ENCODE results near the gene CACNA1B.

Gene CACNA1B

DNA sequence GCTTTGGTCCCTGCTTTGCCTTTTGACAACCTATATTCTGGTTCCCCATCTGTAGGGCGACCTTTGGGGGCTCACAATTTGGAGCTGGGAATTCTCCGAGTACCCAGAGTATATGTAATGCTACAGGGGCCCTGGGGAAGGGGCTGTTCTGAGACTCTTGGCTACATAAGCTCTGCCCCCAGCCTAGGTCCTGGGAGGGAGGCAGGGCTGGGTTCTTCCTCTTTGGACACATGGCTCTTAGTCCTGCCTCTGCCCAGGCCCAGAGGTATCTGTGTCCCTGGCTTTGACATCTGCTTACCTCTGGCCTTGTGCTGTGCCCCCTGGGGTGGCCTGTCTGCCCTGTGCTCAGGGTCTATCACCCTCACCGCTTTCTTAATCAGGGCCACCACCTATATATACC is 181.6 kb downstream of the CACNA1B start:
- no peaks in the 10 kb centered on the region for H3K9me3 ChIP-seq (replicated peaks; ENCODE audit: insufficient read depth, low read length)
- DNase-seq: no peak
- H4K20me1 ChIP-seq (ENCODE audit: insufficient read depth, low read length): no peaks in the 10 kb centered on the region
- no peaks in the 10 kb centered on the region for H3K36me3 ChIP-seq (replicated peaks; ENCODE audit: insufficient read depth, low read length)
- no peak overlapping the region for H3K4me2 ChIP-seq (ENCODE audit: low read depth, low read length)
- no peaks in the 10 kb centered on the region for H3F3A ChIP-seq (ENCODE audit: insufficient read depth, low read length)
- no peak overlapping the region for H3K4me3 ChIP-seq (ENCODE audit: low read length)
- H3K4me1 ChIP-seq (ENCODE audit: low read length): no peaks in the 10 kb centered on the region
- H3K27ac ChIP-seq (ENCODE audit: low read length): no peak overlapping the region
- no peaks in the 10 kb centered on the region for H3K79me2 ChIP-seq (ENCODE audit: low read length)
- no peak overlapping the region for H3K9ac ChIP-seq (ENCODE audit: low read length)
- TF ChIP-seq EZH2phosphoT487 (IDR thresholded peaks at IDR 0.05; ENCODE audit: low read length): no peak
- TF ChIP-seq, protein P1, sequence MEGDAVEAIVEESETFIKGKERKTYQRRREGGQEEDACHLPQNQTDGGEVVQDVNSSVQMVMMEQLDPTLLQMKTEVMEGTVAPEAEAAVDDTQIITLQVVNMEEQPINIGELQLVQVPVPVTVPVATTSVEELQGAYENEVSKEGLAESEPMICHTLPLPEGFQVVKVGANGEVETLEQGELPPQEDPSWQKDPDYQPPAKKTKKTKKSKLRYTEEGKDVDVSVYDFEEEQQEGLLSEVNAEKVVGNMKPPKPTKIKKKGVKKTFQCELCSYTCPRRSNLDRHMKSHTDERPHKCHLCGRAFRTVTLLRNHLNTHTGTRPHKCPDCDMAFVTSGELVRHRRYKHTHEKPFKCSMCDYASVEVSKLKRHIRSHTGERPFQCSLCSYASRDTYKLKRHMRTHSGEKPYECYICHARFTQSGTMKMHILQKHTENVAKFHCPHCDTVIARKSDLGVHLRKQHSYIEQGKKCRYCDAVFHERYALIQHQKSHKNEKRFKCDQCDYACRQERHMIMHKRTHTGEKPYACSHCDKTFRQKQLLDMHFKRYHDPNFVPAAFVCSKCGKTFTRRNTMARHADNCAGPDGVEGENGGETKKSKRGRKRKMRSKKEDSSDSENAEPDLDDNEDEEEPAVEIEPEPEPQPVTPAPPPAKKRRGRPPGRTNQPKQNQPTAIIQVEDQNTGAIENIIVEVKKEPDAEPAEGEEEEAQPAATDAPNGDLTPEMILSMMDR (IDR thresholded peaks at IDR 0.05; ENCODE audit: low read length): no peak
- TF ChIP-seq EZH2 (optimal IDR thresholded peaks at IDR 0.05; ENCODE audit: low read depth, low read length): no peak
- peaks cover 91% of the 10 kb centered on the region for H3K27me3 ChIP-seq (replicated peaks; ENCODE audit: insufficient read depth, low read length)
- no peaks in the 10 kb centered on the region for H3K9me2 ChIP-seq (replicated peaks; ENCODE audit: insufficient read depth, low read length)
- no peak overlapping the region for H2AFZ ChIP-seq (ENCODE audit: low read length)

DNA sequence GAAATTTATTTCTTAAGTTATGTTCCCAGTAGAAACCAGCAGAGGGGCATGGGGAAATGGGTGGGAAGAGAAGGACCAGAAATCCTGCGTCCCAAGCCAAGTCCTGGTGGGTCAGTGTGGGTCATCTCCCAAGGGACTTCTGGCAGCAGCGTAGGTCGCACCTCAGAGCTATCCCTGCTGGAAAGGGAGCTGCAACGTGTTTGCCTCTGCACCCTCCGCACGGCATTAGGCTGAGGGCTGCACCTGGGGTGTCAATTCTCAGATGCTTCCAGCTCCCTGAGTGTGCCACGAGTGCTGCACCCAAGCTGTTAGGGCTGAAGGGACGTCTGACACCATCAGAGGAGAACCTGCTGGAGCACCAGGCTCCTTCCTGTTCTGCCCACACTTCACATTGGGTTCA is 182.8 kb downstream of the CACNA1B start:
- H3F3A ChIP-seq (ENCODE audit: insufficient read depth, low read length): no peaks in the 10 kb centered on the region
- H3K27ac ChIP-seq (ENCODE audit: low read length): no peak overlapping the region
- peaks cover 91% of the 10 kb centered on the region for H3K27me3 ChIP-seq (replicated peaks; ENCODE audit: insufficient read depth, low read length)
- H3K4me3 ChIP-seq (ENCODE audit: low read length): no peak overlapping the region
- no peaks in the 10 kb centered on the region for H4K20me1 ChIP-seq (ENCODE audit: insufficient read depth, low read length)
- TF ChIP-seq EZH2phosphoT487 (IDR thresholded peaks at IDR 0.05; ENCODE audit: low read length) (no peak), EZH2 (optimal IDR thresholded peaks at IDR 0.05; ENCODE audit: low read depth, low read length) (no peak)
- TF ChIP-seq, protein P1 (IDR thresholded peaks at IDR 0.05; ENCODE audit: low read length): no peak
- no peaks in the 10 kb centered on the region for H3K9me3 ChIP-seq (replicated peaks; ENCODE audit: insufficient read depth, low read length)
- H3K9me2 ChIP-seq (replicated peaks; ENCODE audit: insufficient read depth, low read length): no peaks in the 10 kb centered on the region
- H3K36me3 ChIP-seq (replicated peaks; ENCODE audit: insufficient read depth, low read length): no peaks in the 10 kb centered on the region
- no peaks in the 10 kb centered on the region for H3K4me1 ChIP-seq (ENCODE audit: low read length)
- DNase-seq: no peak
- no peak overlapping the region for H3K4me2 ChIP-seq (ENCODE audit: low read depth, low read length)
- H3K9ac ChIP-seq (ENCODE audit: low read length): no peak overlapping the region
- H2AFZ ChIP-seq (ENCODE audit: low read length): no peak overlapping the region
- H3K79me2 ChIP-seq (ENCODE audit: low read length): no peaks in the 10 kb centered on the region

DNA sequence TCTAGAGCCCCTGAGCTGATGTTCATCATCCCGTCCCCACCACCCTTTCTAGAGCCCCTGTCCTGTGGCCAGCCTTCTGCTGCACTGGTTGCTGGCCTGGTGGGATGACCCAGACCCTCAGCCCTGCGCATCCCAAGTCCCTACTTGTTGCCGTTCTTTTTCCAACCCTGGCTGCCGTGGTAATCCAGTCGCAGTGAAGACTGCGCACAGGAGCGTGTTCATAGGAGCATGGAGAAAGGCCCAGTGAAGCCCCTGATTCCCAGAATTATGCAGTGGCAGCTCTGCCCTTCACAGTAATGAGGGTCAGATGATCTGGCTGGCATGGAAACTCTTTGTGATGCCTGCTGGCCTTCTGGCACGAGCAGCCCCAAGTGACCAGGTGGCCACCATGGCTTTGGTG is 183.3 kb downstream of the CACNA1B start:
- Histone ChIP-seq H3K9ac (ENCODE audit: low read length) (no peak overlapping the region), H3K4me1 (ENCODE audit: low read length) (no peaks in the 10 kb centered on the region), H3K4me2 (ENCODE audit: low read depth, low read length) (no peak overlapping the region), H3K79me2 (ENCODE audit: low read length) (no peaks in the 10 kb centered on the region), H3K9me3 (replicated peaks; ENCODE audit: insufficient read depth, low read length) (no peaks in the 10 kb centered on the region), H3K36me3 (replicated peaks; ENCODE audit: insufficient read depth, low read length) (no peaks in the 10 kb centered on the region), H3K9me2 (replicated peaks; ENCODE audit: insufficient read depth, low read length) (no peaks in the 10 kb centered on the region), H3K27me3 (replicated peaks; ENCODE audit: insufficient read depth, low read length) (peaks cover 92% of the 10 kb centered on the region), H2AFZ (ENCODE audit: low read length) (no peak overlapping the region), H3F3A (ENCODE audit: insufficient read depth, low read length) (no peaks in the 10 kb centered on the region), H3K27ac (ENCODE audit: low read length) (no peak overlapping the region), H3K4me3 (ENCODE audit: low read length) (no peak overlapping the region), H4K20me1 (ENCODE audit: insufficient read depth, low read length) (no peaks in the 10 kb centered on the region)
- TF ChIP-seq, protein P1 (IDR thresholded peaks at IDR 0.05; ENCODE audit: low read length): no peak
- TF ChIP-seq EZH2phosphoT487 (IDR thresholded peaks at IDR 0.05; ENCODE audit: low read length) (no peak), EZH2 (optimal IDR thresholded peaks at IDR 0.05; ENCODE audit: low read depth, low read length) (no peak)
- DNase-seq: no peak
